KOPT-K1 (cell line): ENCODE measurements around the gene BAZ2B.

ENCODE experiments used
- H3K27ac ChIP-seq: fragments of 200-600 bp; sonication (generic); 2 replicates; pipeline ENCODE4 v1.5.1; 2016; ENCODE audit warnings: antibody characterized with exemption, mild to moderate bottlenecking, low read depth, low read length; ENCODE audit not compliant: poor library complexity, severe bottlenecking
- H3K36me3 ChIP-seq: fragments of 200-600 bp; sonication (generic); 2 replicates; pipeline ENCODE4 v1.5.1; 2017; ENCODE audit warnings: antibody characterized with exemption, mild to moderate bottlenecking, low read length, moderate library complexity; ENCODE audit not compliant: insufficient read depth
- H3K9me3 ChIP-seq: fragments of 200-600 bp; sonication (generic); 2 replicates; pipeline ENCODE4 v1.5.1; 2017; ENCODE audit warnings: antibody characterized with exemption, low read length, mild to moderate bottlenecking; ENCODE audit not compliant: insufficient read depth, poor library complexity, severe bottlenecking

The BAZ2B gene

GRCh38 chr2:159608723-159609308, 7.5 kb downstream of the BAZ2B start:
- H3K9me3 ChIP-seq: no peaks in the 10 kb centered on the region
- no peak overlapping the region for H3K27ac ChIP-seq
- no peaks in the 10 kb centered on the region for H3K36me3 ChIP-seq

- H3K27ac ChIP-seq: no peak overlapping the region
- no peaks in the 10 kb centered on the region for H3K9me3 ChIP-seq
- no peaks in the 10 kb centered on the region for H3K36me3 ChIP-seq
Observed at GRCh38 chr2:159608108-159608507, 8.2 kb downstream of the BAZ2B start.

- H3K9me3 ChIP-seq: no peaks in the 10 kb centered on the region
- H3K27ac ChIP-seq: no peak overlapping the region
- H3K36me3 ChIP-seq: no peaks in the 10 kb centered on the region
Observed at GRCh38 chr2:159606287-159606686, 10.1 kb downstream of the BAZ2B start.

- no peaks in the 10 kb centered on the region for H3K36me3 ChIP-seq
- no peak overlapping the region for H3K27ac ChIP-seq
- no peaks in the 10 kb centered on the region for H3K9me3 ChIP-seq
Observed at GRCh38 chr2:159605441-159606178, 10.7 kb downstream of the BAZ2B start.

- Histone ChIP-seq H3K9me3 (no peaks in the 10 kb centered on the region), H3K36me3 (no peaks in the 10 kb centered on the region), H3K27ac (no peak overlapping the region)
Observed at GRCh38 chr2:159604159-159604558, 12.2 kb downstream of the BAZ2B start.

- Histone ChIP-seq H3K27ac (no peak overlapping the region), H3K36me3 (no peaks in the 10 kb centered on the region), H3K9me3 (no peaks in the 10 kb centered on the region)
Observed at GRCh38 chr2:159600752-159601151, 15.6 kb downstream of the BAZ2B start.

- no peaks in the 10 kb centered on the region for H3K9me3 ChIP-seq
- no peak overlapping the region for H3K27ac ChIP-seq
- H3K36me3 ChIP-seq: no peaks in the 10 kb centered on the region
Observed at GRCh38 chr2:159595410-159596046, 20.8 kb downstream of the BAZ2B start.

GRCh38 chr2:159592441-159592840, 23.9 kb downstream of the BAZ2B start:
- Histone ChIP-seq H3K9me3 (no peaks in the 10 kb centered on the region), H3K27ac (no peak overlapping the region)

GRCh38 chr2:159591221-159591620, 25.1 kb downstream of the BAZ2B start:
- Histone ChIP-seq H3K27ac (no peak overlapping the region), H3K36me3 (no peaks in the 10 kb centered on the region), H3K9me3 (no peaks in the 10 kb centered on the region)

More at GRCh38 chr2:159592441-159592840, 23.9 kb downstream of the BAZ2B start:
- H3K36me3 ChIP-seq: no peaks in the 10 kb centered on the region

- no peaks in the 10 kb centered on the region for H3K9me3 ChIP-seq
Observed at GRCh38 chr2:159589286-159589685, 27.1 kb downstream of the BAZ2B start.

GRCh38 chr2:159586034-159586433, 30.3 kb downstream of the BAZ2B start:
- Histone ChIP-seq H3K36me3 (no peaks in the 10 kb centered on the region), H3K27ac (no peak overlapping the region), H3K9me3 (no peaks in the 10 kb centered on the region)

More at GRCh38 chr2:159589286-159589685, 27.1 kb downstream of the BAZ2B start:
- Histone ChIP-seq H3K27ac (no peak overlapping the region), H3K36me3 (no peaks in the 10 kb centered on the region)

- Histone ChIP-seq H3K9me3 (no peaks in the 10 kb centered on the region), H3K27ac (no peak overlapping the region), H3K36me3 (no peaks in the 10 kb centered on the region)
Observed at GRCh38 chr2:159585622-159586021, 30.7 kb downstream of the BAZ2B start.

GRCh38 chr2:159584796-159585195, 31.6 kb downstream of the BAZ2B start:
- Histone ChIP-seq H3K9me3 (no peaks in the 10 kb centered on the region), H3K36me3 (no peaks in the 10 kb centered on the region), H3K27ac (no peak overlapping the region)

- H3K9me3 ChIP-seq: peaks cover 18% of the 10 kb centered on the region
- no peaks in the 10 kb centered on the region for H3K36me3 ChIP-seq
- no peak overlapping the region for H3K27ac ChIP-seq
Observed at GRCh38 chr2:159573846-159574606, 42.3 kb downstream of the BAZ2B start.

- Histone ChIP-seq H3K36me3 (no peaks in the 10 kb centered on the region), H3K9me3 (peaks cover 18% of the 10 kb centered on the region), H3K27ac (no peak overlapping the region)
Observed at GRCh38 chr2:159573294-159573693, 43.1 kb downstream of the BAZ2B start.
